Activated CD4-positive, alpha-beta T cell treated with anti-CD3 and anti-CD28 coated beads, Interleukin-2, amount 50 U/mL, for 48 hours (primary cell): ENCODE measurements around the gene ME2.
"Not testable (repeated sequence)": the region's sequence is repeated elsewhere in the genome, so short reads cannot be mapped to it uniquely, and the experiment has no call there.

Experiments
- DNase-seq, 2 experiments: peaks; one replicate each; pipeline ENCODE4 v3.0.0-alpha.2; 2020

The ME2 gene

GRCh38 chr18:50928551-50928950 is 49.6 kb downstream of the ME2 start:
- no peak for DNase-seq

- DNase-seq: no peak
These were observed 54.8 kb downstream of the ME2 start for GRCh38 chr18:50933684-50934083.

- no peak for DNase-seq
These were observed 55.8 kb downstream of the ME2 start for GRCh38 chr18:50934545-50935211.

- no peak for DNase-seq
These were observed 56.7 kb downstream of the ME2 start for GRCh38 chr18:50935493-50936191.

GRCh38 chr18:50937183-50937582 is 58.3 kb downstream of the ME2 start:
- DNase-seq: no peak

- DNase-seq: no peak
These were observed 60.0 kb downstream of the ME2 start for GRCh38 chr18:50938912-50939311.

- DNase-seq: no peak
These were observed 65.5 kb downstream of the ME2 start for GRCh38 chr18:50944245-50944932.

GRCh38 chr18:50945918-50946317 is 67.0 kb downstream of the ME2 start:
- not testable (repeated sequence) for DNase-seq

GRCh38 chr18:50947899-50948298 is 69.0 kb downstream of the ME2 start:
- DNase-seq: no peak

DNA sequence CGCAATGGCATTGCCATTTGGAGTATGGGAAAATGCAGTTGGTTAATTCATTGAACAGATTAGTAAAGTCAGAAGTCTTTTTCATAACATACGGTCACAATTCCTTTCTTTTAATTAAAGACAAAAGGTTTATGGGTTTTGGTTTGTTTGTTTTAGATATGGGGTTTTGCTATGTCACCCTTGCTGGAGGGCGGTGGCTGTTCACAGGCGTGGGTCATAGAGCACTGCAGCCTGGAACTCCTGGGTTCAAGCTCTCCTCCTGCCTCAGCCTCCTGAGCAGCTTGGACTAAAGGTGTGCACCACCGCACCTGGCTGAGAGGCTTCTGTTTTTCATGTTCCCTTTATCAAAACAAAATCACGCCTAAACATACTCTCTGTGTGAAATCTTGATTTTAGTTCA is 70.3 kb downstream of the ME2 start:
- no peak for DNase-seq

- no peak for DNase-seq
These were observed 71.7 kb downstream of the ME2 start for GRCh38 chr18:50950626-50951025.

- DNase-seq: no peak
These were observed 74.9 kb downstream of the ME2 start for GRCh38 chr18:50953822-50954221.

DNA sequence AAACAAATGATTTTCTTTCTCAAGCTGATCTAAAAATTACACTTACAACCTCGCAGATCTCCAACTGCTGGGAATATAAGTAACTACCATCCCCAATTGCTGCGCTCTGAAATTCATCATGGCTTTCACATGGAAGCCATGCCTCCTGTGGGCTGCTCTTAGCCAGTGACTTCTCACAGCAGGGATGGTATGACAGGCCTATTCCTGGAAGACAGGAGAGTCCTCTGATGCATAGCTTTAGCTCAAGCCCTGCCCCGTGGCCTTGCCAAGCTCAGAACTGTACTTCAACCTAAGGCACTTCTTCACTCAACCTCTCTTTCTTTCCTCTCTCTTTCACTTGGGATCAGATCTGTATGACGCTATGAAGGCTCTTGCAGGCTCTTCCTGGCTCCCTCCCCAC is 76.3 kb downstream of the ME2 start:
- no peak for DNase-seq

GRCh38 chr18:50956116-50956515 is 77.2 kb downstream of the ME2 start:
- no peak for DNase-seq

GRCh38 chr18:50961974-50962373 is 83.1 kb downstream of the ME2 start:
- DNase-seq: no peak

GRCh38 chr18:50967714-50968661 is 89.1 kb downstream of the ME2 start, which contains the start of gene ELAC1:
TSS of gene ELAC1 (plus strand) at chr18:50968040. CDS start at chr18:50974405, 6,365 bp downstream.
- DNase-seq: peak; percentile 58 to 67

DNA sequence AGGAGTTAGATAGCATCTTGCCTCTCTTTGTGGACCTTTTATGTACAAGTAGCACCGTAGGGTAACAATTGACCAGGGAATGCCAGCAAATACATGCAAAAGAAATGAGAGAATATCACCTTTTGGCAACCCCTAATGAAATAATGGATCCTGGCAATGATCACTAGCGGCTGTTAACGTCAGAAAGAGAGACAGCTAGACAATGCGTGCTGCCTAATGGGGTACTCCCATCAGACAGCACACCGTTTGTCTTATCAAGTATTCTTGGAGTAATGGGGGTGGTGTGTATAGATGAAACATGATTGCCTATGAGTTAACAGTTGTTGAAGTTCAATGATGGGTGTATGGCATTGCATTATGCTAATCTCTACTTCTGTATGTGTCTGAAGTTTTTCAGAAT is 90.5 kb downstream of the ME2 start:
- DNase-seq: no peak

DNA sequence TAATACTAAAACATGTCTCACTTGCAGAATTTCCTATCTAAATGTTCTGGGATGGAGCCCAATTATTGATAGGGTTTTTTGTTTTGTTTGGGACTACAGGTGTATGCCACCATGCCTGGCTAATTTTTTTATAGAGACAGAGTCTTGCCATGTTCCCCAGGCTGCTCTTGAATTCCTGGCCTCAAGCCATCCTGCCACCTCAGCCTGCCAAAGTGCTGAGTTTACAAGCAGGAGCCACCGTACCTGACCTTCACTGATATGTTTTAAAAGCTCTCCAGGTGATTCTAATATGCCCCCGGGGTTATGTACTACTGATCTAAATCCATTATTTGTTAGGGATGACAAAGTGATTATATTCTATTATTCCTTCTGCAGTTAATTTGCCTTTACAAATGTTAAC is 91.1 kb downstream of the ME2 start:
- no peak for DNase-seq

GRCh38 chr18:50972404-50972803 is 93.5 kb downstream of the ME2 start:
- DNase-seq: not testable (repeated sequence)

GRCh38 chr18:50973367-50974126 is 94.6 kb downstream of the ME2 start:
- DNase-seq: no peak

GRCh38 chr18:50977037-50977760 is 98.3 kb downstream of the ME2 start:
- no peak for DNase-seq
